GM18868 (cell line): ENCODE measurements around the gene AGBL4.

Experiments used
- ATAC-seq: cut with Tn5 transposase; IDR thresholded peaks from one replicate; pipeline ENCODE4 v1.9.1; 2021; ENCODE audit warnings: mild to moderate bottlenecking, moderate library complexity; ENCODE audit not compliant: unreplicated experiment

Gene AGBL4

GRCh38 chr1:49199564-49199963, 824.2 kb downstream of the AGBL4 start:
- no peak for ATAC-seq

GRCh38 chr1:49197081-49197480, 826.7 kb downstream of the AGBL4 start:
- no peak for ATAC-seq

- no peak for ATAC-seq
These were observed 833.6 kb downstream of the AGBL4 start for GRCh38 chr1:49190138-49190537.

GRCh38 chr1:49187056-49187455, 836.7 kb downstream of the AGBL4 start:
- ATAC-seq, result no peak

GRCh38 chr1:49185450-49185980, 838.2 kb downstream of the AGBL4 start:
- ATAC-seq, result no peak

- ATAC-seq, result no peak
These were observed 840.3 kb downstream of the AGBL4 start for GRCh38 chr1:49183489-49183888.

- no peak for ATAC-seq
These were observed 842.7 kb downstream of the AGBL4 start for GRCh38 chr1:49181033-49181432.

GRCh38 chr1:49171941-49172593, 851.7 kb downstream of the AGBL4 start:
- no peak for ATAC-seq

GRCh38 chr1:49166031-49166430, 857.7 kb downstream of the AGBL4 start:
- ATAC-seq, result no peak

GRCh38 chr1:49163031-49163430, 860.7 kb downstream of the AGBL4 start:
- ATAC-seq, result no peak

- ATAC-seq, result no peak
These were observed 863.1 kb downstream of the AGBL4 start for GRCh38 chr1:49160677-49161076.

- no peak for ATAC-seq
These were observed 887.0 kb downstream of the AGBL4 start for GRCh38 chr1:49136738-49137251.

GRCh38 chr1:49125746-49126145, 898.0 kb downstream of the AGBL4 start:
- no peak for ATAC-seq

GRCh38 chr1:49111931-49112330, 911.8 kb downstream of the AGBL4 start:
- ATAC-seq, result no peak

- no peak for ATAC-seq
These were observed 917.3 kb downstream of the AGBL4 start for GRCh38 chr1:49106445-49106844.

GRCh38 chr1:49104575-49104974, 919.2 kb downstream of the AGBL4 start:
- ATAC-seq, result no peak

GRCh38 chr1:49102752-49103151, 921.0 kb downstream of the AGBL4 start:
- ATAC-seq, result peak; percentile 55

GRCh38 chr1:49098866-49099265, 924.9 kb downstream of the AGBL4 start:
- ATAC-seq, result no peak

GRCh38 chr1:49086327-49086726, 937.4 kb downstream of the AGBL4 start:
- ATAC-seq, result no peak

GRCh38 chr1:49085079-49085478, 938.7 kb downstream of the AGBL4 start:
- no peak for ATAC-seq

GRCh38 chr1:49060766-49061165, 963.0 kb downstream of the AGBL4 start:
- ATAC-seq, result no peak

GRCh38 chr1:49059087-49059486, 964.7 kb downstream of the AGBL4 start:
- ATAC-seq, result no peak

GRCh38 chr1:49052102-49052501, 971.7 kb downstream of the AGBL4 start:
- no peak for ATAC-seq
